ENCODE data around the gene TREM2. TPM values are rescaled to one million over a fixed set of nuclear protein-coding genes. Genes with fewer than 3 reads are reported as not detected.

TREM2 gene
- total and polyA plus RNA-seq, 2 donors (not counting 1 experiment from before 2014, with no cell fraction given): 0.17 TPM; not detected in 1

GRCh38 chr6:41111017-41111416, 51.9 kb downstream of the TREM2 start:
- TF ChIP-seq CTCF (conservative IDR thresholded peaks at IDR 0.05 in 1 of 2, IDR thresholded peaks at IDR 0.05 in 1 of 2; ENCODE audit: low read depth in 1 of 2, low read length in 2 of 2): no peak
- no peak for TF ChIP-seq EZH2 (IDR thresholded peaks at IDR 0.05; ENCODE audit: low read length, missing control alignments)
- no peaks in the 10 kb centered on the region for H4K20me1 ChIP-seq (ENCODE audit: control insufficient read depth, extremely low read depth, insufficient read depth, low read length)

More at GRCh38 chr6:41111017-41111416, 51.9 kb downstream of the TREM2 start:
- no peak for DNase-seq (ENCODE audit: low read depth in 2 of 2)
- H3K36me3 ChIP-seq (ENCODE audit: control insufficient read depth, insufficient read depth, low read length): no peaks in the 10 kb centered on the region
- H3K4me3 ChIP-seq (replicated peaks in 1 of 4; ENCODE audit: control extremely low read depth in 1 of 4, insufficient read depth in 1 of 4, low read depth in 3 of 4, low read length in 4 of 4): no peak overlapping the region
- no peaks in the 10 kb centered on the region for H3K9me3 ChIP-seq (ENCODE audit: control insufficient read depth, insufficient read depth, low read depth, low read length)
- no peak overlapping the region for H3K27ac ChIP-seq (ENCODE audit: insufficient read depth, low read length)
- H2AFZ ChIP-seq (ENCODE audit: low read length): no peak overlapping the region
- H3K4me1 ChIP-seq (ENCODE audit: control insufficient read depth, extremely low read depth, insufficient read depth, low read length): no peaks in the 10 kb centered on the region
- no peak overlapping the region for H3K4me2 ChIP-seq (ENCODE audit: extremely low read depth, insufficient read depth, low read length)
- no peak overlapping the region for H3K9ac ChIP-seq (ENCODE audit: insufficient read depth, low read length)
- H3K79me2 ChIP-seq (ENCODE audit: control insufficient read depth, insufficient read depth, low read length): no peaks in the 10 kb centered on the region
- H3K27me3 ChIP-seq (ENCODE audit: control insufficient read depth, insufficient read depth, low read length): no peaks in the 10 kb centered on the region

Other genes starting within 250 kb of the TREM2 start
- 0.17 and 0.26 TPM in 2 replicates for gene UNC5CL, start 123.9 kb downstream of the TREM2 start, total RNA-seq
- gene UNC5CL, start 123.9 kb downstream of the TREM2 start, polyA plus RNA-seq: 0.01 TPM in 1 of 2 replicates, not detected in the other
- not detected in 2 replicates for gene TSPO2, start 120.6 kb downstream of the TREM2 start, total RNA-seq
- not detected in 2 replicates for gene TSPO2, start 120.6 kb downstream of the TREM2 start, polyA plus RNA-seq
- not detected in 2 replicates for gene APOBEC2, start 109.9 kb downstream of the TREM2 start, total RNA-seq
- not detected in 2 replicates for gene APOBEC2, start 109.9 kb downstream of the TREM2 start, polyA plus RNA-seq
- 10.3 and 12.4 TPM in 2 replicates for gene OARD1, start 90.8 kb downstream of the TREM2 start, total RNA-seq
- gene OARD1, start 90.8 kb downstream of the TREM2 start, polyA plus RNA-seq: 9.8 and 11.7 TPM in 2 replicates
- gene NFYA, start 90.1 kb downstream of the TREM2 start, total RNA-seq: 10.0 and 14.9 TPM in 2 replicates
- 6.9 and 10.0 TPM in 2 replicates for gene NFYA, start 90.1 kb downstream of the TREM2 start, polyA plus RNA-seq
- gene TREML1, start 8.8 kb downstream of the TREM2 start, total RNA-seq: not detected in 2 replicates
- gene TREML1, start 8.8 kb downstream of the TREM2 start, polyA plus RNA-seq: not detected in 2 replicates
- not detected in 2 replicates for gene TREML2, start 38.0 kb upstream of the TREM2 start, total RNA-seq
- gene TREML2, start 38.0 kb upstream of the TREM2 start, polyA plus RNA-seq: not detected in 2 replicates
- not detected in 2 replicates for gene TREML4, start 65.2 kb upstream of the TREM2 start, total RNA-seq
- gene TREML4, start 65.2 kb upstream of the TREM2 start, polyA plus RNA-seq: not detected in 2 replicates
- gene TREM1, start 123.6 kb upstream of the TREM2 start, total RNA-seq: 0.26 TPM in 1 of 2 replicates, not detected in the other
- 0.25 TPM in 1 of 2 replicates, not detected in the other for gene TREM1, start 123.6 kb upstream of the TREM2 start, polyA plus RNA-seq
- not detected in 2 replicates for gene NCR2, start 172.5 kb upstream of the TREM2 start, total RNA-seq
- gene NCR2, start 172.5 kb upstream of the TREM2 start, polyA plus RNA-seq: not detected in 2 replicates